ENCODE measurements around the gene C3orf85.
"Not testable (repeated sequence)": the region's sequence is repeated elsewhere in the genome, so short reads cannot be mapped to it uniquely, and the experiment has no call there.

Gene C3orf85

DNA sequence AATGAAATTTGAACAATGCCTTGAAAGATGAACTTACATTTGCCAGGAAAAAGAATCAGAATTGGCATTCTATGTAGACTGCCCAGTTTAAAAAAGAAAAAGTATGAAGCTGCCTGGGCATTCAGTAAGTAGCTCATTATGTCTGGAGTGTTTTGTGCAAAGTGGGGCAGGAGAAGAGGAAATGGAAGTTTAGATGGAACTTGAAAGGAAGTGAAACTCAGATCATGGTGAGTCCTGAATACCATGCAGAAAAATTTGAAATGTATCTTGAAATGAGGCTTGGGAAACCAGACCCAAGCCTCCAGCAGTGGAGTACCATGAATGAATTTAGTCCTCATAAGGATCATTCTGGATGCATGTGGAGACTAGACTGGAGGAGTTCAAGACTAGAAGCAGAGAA lies 13.8 kb upstream of the C3orf85 start:
- no peak for DNase-seq (ENCODE audit: low read depth)
- no peak overlapping the region for H3K4me3 ChIP-seq (ENCODE audit: control insufficient read depth, low read depth, low read length)
- TF ChIP-seq, protein P1, sequence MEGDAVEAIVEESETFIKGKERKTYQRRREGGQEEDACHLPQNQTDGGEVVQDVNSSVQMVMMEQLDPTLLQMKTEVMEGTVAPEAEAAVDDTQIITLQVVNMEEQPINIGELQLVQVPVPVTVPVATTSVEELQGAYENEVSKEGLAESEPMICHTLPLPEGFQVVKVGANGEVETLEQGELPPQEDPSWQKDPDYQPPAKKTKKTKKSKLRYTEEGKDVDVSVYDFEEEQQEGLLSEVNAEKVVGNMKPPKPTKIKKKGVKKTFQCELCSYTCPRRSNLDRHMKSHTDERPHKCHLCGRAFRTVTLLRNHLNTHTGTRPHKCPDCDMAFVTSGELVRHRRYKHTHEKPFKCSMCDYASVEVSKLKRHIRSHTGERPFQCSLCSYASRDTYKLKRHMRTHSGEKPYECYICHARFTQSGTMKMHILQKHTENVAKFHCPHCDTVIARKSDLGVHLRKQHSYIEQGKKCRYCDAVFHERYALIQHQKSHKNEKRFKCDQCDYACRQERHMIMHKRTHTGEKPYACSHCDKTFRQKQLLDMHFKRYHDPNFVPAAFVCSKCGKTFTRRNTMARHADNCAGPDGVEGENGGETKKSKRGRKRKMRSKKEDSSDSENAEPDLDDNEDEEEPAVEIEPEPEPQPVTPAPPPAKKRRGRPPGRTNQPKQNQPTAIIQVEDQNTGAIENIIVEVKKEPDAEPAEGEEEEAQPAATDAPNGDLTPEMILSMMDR (conservative IDR thresholded peaks at IDR 0.05; ENCODE audit: control insufficient read depth, insufficient read depth, low read depth, low read length), result no peak

DNA sequence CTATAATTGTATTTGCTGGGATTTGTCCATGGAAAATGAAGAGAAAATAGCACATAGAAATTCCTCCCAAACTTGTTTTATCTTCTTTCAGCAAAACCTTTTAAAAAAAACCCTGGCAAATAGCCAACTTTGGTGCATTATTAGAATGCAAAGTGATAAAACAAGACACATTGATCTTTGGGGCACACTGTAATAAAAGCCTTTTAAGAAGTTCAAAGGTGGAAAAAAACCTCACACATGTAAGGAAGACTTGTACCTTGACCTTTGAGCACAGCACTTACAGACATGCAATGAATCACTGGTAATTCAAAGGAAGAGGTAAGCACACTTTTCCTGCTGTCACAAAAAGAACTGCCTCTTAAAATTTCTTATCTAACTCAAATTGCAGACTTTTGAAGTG lies 10.6 kb upstream of the C3orf85 start:
- TF ChIP-seq, protein P1 (conservative IDR thresholded peaks at IDR 0.05; ENCODE audit: control insufficient read depth, insufficient read depth, low read depth, low read length), result no peak
- H3K4me3 ChIP-seq (ENCODE audit: control insufficient read depth, low read depth, low read length), result no peak overlapping the region
- no peak for DNase-seq (ENCODE audit: low read depth)

DNA sequence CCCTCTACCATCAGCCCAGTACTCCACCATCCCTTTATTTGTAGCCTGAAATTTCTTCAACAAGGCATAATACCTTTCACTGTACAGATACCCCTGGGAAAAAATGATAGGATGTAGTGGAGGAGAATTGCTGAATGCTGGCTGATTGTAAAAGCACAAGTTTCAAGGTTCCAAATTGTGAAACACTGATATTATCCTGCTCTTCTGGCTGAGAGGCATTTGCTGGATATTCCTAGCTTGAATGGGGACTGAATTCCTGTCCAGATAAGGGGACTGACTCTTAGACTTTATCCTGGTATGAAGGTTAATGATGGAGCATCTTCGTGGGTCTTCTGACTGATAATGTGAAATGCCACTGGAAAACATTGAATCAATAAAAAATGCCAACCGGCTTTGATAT lies 9.0 kb upstream of the C3orf85 start:
- TF ChIP-seq, protein P1 (conservative IDR thresholded peaks at IDR 0.05; ENCODE audit: control insufficient read depth, insufficient read depth, low read depth, low read length), result no peak
- no peak overlapping the region for H3K4me3 ChIP-seq (ENCODE audit: control insufficient read depth, low read depth, low read length)

DNA sequence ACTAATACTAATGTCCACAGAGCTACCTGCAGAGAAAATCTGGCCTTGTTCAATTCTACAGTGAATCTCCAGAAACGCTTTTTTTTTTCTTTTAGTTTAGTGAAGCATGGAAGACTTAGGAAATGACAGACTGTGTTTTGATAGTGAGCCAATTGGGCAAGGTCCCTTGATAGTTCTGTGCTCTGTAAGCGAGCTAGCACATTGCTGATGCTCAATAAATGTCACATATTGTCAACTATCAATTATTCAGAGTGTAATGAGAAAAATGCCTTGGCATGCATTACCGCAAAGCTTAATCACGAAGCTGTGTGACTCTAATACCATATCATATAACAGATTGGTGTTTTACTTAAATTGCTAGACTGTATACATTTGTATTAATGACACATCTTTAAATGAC lies 5.2 kb upstream of the C3orf85 start:
- H3K4me3 ChIP-seq (ENCODE audit: control insufficient read depth, low read depth, low read length), result no peak overlapping the region
- TF ChIP-seq, protein P1 (conservative IDR thresholded peaks at IDR 0.05; ENCODE audit: control insufficient read depth, insufficient read depth, low read depth, low read length), result no peak
- DNase-seq (ENCODE audit: low read depth), result no peak

More for the DNA sequence above, 9.0 kb upstream of the C3orf85 start:
- DNase-seq (ENCODE audit: low read depth), result no peak

DNA sequence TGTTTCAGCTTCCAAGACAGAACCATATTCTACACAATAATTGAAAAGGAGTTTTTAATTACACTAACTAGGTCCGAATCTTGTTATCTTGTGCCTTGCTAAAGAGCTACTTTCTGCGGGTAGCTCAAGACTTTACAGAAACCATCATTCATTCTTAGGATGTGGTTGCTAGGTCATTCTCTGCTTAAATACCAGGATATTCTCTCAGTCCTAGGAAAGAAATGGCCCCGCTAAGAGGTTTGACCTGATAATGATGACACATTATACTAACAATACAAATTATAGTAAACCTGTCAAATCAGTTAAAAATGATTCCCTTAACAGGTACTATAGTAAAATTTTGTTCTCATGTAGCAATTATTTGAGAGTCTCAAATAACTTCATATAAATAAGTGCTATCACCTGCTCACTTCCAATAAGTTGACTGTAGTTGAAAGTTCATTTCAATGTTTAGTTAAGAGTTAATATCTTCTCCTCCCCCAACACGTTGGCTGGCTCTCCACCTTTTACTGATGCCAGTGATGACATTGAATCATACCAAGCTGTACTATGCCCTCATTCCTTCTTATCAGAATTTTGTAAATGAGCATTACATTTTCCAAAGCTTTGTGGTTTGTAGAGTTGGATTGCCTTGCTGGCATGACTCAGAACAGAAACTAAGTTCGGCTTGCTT lies 3.6 kb upstream of the C3orf85 start:
- no peak for DNase-seq (ENCODE audit: low read depth)
- TF ChIP-seq, protein P1 (conservative IDR thresholded peaks at IDR 0.05; ENCODE audit: control insufficient read depth, insufficient read depth, low read depth, low read length), result no peak
- no peak overlapping the region for H3K4me3 ChIP-seq (ENCODE audit: control insufficient read depth, low read depth, low read length)

DNA sequence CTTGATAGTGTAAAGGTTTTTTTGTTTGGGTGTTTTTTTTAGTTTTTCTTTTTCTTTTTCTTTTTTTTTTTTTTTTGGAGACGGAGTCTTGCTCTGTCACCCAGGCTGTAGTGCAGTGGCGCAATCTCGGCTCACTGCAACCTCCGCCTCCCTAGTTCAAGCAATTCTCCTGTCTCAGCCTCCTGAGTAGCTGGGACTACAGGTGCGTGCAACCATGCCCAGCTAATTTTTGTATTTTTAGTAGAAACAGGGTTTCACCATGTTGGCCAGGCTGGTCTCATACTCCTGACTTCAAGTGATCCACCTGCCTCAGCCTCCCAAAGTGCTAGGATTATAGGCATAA lies 3.1 kb upstream of the C3orf85 start:
- H3K4me3 ChIP-seq (ENCODE audit: control insufficient read depth, low read depth, low read length); DNase-seq (ENCODE audit: low read depth): not testable (repeated sequence)

DNA sequence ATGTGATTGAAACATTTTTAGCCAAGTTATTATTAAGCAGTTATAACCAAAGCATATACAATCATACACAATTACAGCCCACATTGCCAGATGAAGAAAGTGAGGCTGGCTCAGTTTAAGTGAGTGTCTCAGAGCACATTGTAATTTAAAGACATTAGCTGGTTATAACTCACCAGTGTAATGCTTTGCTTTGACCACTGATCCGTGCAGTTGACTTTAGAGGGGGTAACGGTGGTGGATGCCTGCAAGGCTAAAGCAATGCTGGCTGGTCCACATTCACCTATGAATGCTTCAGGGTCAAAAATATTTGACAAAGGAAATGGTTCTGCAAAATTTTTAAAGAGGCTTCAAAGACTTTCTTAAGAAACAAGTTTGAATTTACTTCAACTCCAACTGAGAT lies 1.2 kb downstream of the C3orf85 start:
- TF ChIP-seq, protein P1 (conservative IDR thresholded peaks at IDR 0.05; ENCODE audit: control insufficient read depth, insufficient read depth, low read depth, low read length), result no peak
- DNase-seq (ENCODE audit: low read depth), result no peak
- no peak overlapping the region for H3K4me3 ChIP-seq (ENCODE audit: control insufficient read depth, low read depth, low read length)

All from fibroblast of mammary gland (primary cell).